ENCODE data around the gene KLF3.

- TF ChIP-seq CTCF (IDR thresholded peaks at IDR 0.05; ENCODE audit: poor library complexity), result no peak
- TF ChIP-seq EZH2phosphoT487 (IDR thresholded peaks at IDR 0.05; ENCODE audit: low read depth, severe bottlenecking, unreplicated experiment), result no peak
These were observed 70.4 kb downstream of the KLF3 start for GRCh38 chr4:38734446-38734845.

Measured in hepatocyte (in vitro differentiated cells).